Activated CD4-positive, alpha-beta T cell treated with anti-CD3 and anti-CD28 coated beads, Interleukin-2, Interleukin-6, amounts not matched to agents 100 ng/mL and 50 ng/mL, durations not matched to agents 16 hours and 8 hours (primary cell): ENCODE data around the gene CALN1.
"Not testable (repeated sequence)": the region's sequence is repeated elsewhere in the genome, so short reads cannot be mapped to it uniquely, and the experiment has no call there.

Experiments
- DNase-seq: peaks from one replicate; pipeline ENCODE4 v3.0.0-alpha.2; 2020

The CALN1 gene

GRCh38 chr7:71846160-71846559, 566.0 kb downstream of the CALN1 start:
- no peak for DNase-seq

- DNase-seq, result no peak
Measured at GRCh38 chr7:71843676-71844075, 568.5 kb downstream of the CALN1 start.

- no peak for DNase-seq
Measured at GRCh38 chr7:71842786-71843185, 569.4 kb downstream of the CALN1 start.

- DNase-seq, result no peak
Measured at GRCh38 chr7:71842381-71842780, 569.8 kb downstream of the CALN1 start.

- no peak for DNase-seq
Measured at GRCh38 chr7:71835056-71835455, 577.1 kb downstream of the CALN1 start.

- no peak for DNase-seq
Measured at GRCh38 chr7:71829515-71829914, 582.6 kb downstream of the CALN1 start.

GRCh38 chr7:71828361-71828760, 583.8 kb downstream of the CALN1 start:
- DNase-seq, result no peak

- DNase-seq, result no peak
Measured at GRCh38 chr7:71826141-71826540, 586.0 kb downstream of the CALN1 start.

- DNase-seq, result no peak
Measured at GRCh38 chr7:71824006-71824760, 588.0 kb downstream of the CALN1 start.

- DNase-seq, result not testable (repeated sequence)
Measured at GRCh38 chr7:71822406-71822805, 589.7 kb downstream of the CALN1 start.

- DNase-seq, result no peak
Measured at GRCh38 chr7:71817916-71818315, 594.2 kb downstream of the CALN1 start.

- no peak for DNase-seq
Measured at GRCh38 chr7:71808115-71808514, 604.0 kb downstream of the CALN1 start.

- no peak for DNase-seq
Measured at GRCh38 chr7:71804256-71804655, 607.9 kb downstream of the CALN1 start.

GRCh38 chr7:71801976-71802375, 610.2 kb downstream of the CALN1 start:
- DNase-seq, result no peak

- DNase-seq, result no peak
Measured at GRCh38 chr7:71800321-71800720, 611.8 kb downstream of the CALN1 start.

GRCh38 chr7:71795410-71795809, 616.7 kb downstream of the CALN1 start:
- DNase-seq, result no peak

GRCh38 chr7:71793251-71793650, 618.9 kb downstream of the CALN1 start:
- no peak for DNase-seq

- no peak for DNase-seq
Measured at GRCh38 chr7:71787513-71787912, 624.6 kb downstream of the CALN1 start.

- no peak for DNase-seq
Measured at GRCh38 chr7:71785216-71785615, 626.9 kb downstream of the CALN1 start.

GRCh38 chr7:71784781-71785180, 627.4 kb downstream of the CALN1 start:
- DNase-seq, result no peak

GRCh38 chr7:71784180-71784579, 628.0 kb downstream of the CALN1 start:
- no peak for DNase-seq

- DNase-seq, result no peak
Measured at GRCh38 chr7:71783779-71784178, 628.4 kb downstream of the CALN1 start.

- no peak for DNase-seq
Measured at GRCh38 chr7:71782051-71782450, 630.1 kb downstream of the CALN1 start.

GRCh38 chr7:71780282-71780681, 631.9 kb downstream of the CALN1 start:
- no peak for DNase-seq

- DNase-seq, result no peak
Measured at GRCh38 chr7:71777278-71777677, 634.9 kb downstream of the CALN1 start.
